Endothelial cell of umbilical vein (primary cell): ENCODE data around the gene AK5. TPM values are rescaled to one million over a fixed set of nuclear protein-coding genes. Genes with fewer than 3 reads are reported as not detected.
A peak's percentile ranks its signal among the peaks of the same experiment; 100 is the strongest.

Source experiments
- BruUV-seq: library from RNA; stranded (reverse); fragments of 400-500 nt; replicated peaks from 2 replicates; lab custom pipeline; 2021; lab: Mats Ljungman, UMichigan
- CTCF ChIA-PET: fragments of 300-600, 350-600 bp; sonication (Branson Sonifier 250); formaldehyde crosslinking; loops from one replicate; lab custom pipeline; 2021; ENCODE audit warnings: antibody characterized with exemption, inconsistent platforms; lab: Charles Lee
- POLR2A ChIA-PET: fragments of 300-600, 350-600 bp; sonication (Branson Sonifier 250); formaldehyde crosslinking; loops from one replicate; lab custom pipeline; 2021; ENCODE audit warnings: antibody characterized with exemption, inconsistent platforms; lab: Charles Lee
- DNase-seq: peaks from one replicate; pipeline ENCODE4 v3.0.0-alpha.2; 2011; ENCODE audit warnings: low read depth, low spot score
- FAIRE-seq: peaks from 2 replicates; lab custom pipeline; 2011; peaks lifted over from hg19 to GRCh38; lab: Jason Lieb, UNC
- H2AFZ ChIP-seq: 2 replicates; pipeline ENCODE4 v1.6.0; 2012; ENCODE audit warnings: low read depth, low read length, control low read depth, inconsistent platforms
- H3K27ac ChIP-seq: 2 replicates; pipeline ENCODE4 v1.5.1; 2011; ENCODE audit warnings: low read depth, mild to moderate bottlenecking, control low read depth, low read length, moderate library complexity; ENCODE audit not compliant: insufficient read depth
- H3K27me3 ChIP-seq, 2 experiments: 2 replicates each; pipeline versions ENCODE4 v1.6.0 to v1.6.1; 2011; ENCODE audit warnings: low read length in 2 of 2, mixed read lengths in 1 of 2; ENCODE audit not compliant: control insufficient read depth in 2 of 2, insufficient read depth in 2 of 2
- H3K36me3 ChIP-seq, 2 experiments: 2 replicates in 1 of 2; 3 replicates in 1 of 2; pipeline ENCODE4 v1.5.1; 2011; ENCODE audit warnings: low read length in 2 of 2, mild to moderate bottlenecking in 1 of 2, moderate library complexity in 1 of 2; ENCODE audit not compliant: control insufficient read depth in 2 of 2, insufficient read depth in 2 of 2; ENCODE audit errors: extremely low read depth in 1 of 2
- H3K4me1 ChIP-seq: 3 replicates; pipeline ENCODE4 v1.5.1; 2011; ENCODE audit warnings: mild to moderate bottlenecking, low read length; ENCODE audit not compliant: control insufficient read depth, insufficient read depth; ENCODE audit errors: extremely low read depth
- H3K4me2 ChIP-seq: 2 replicates; pipeline ENCODE4 v1.6.1; 2011; ENCODE audit warnings: low read length, control low read depth, mixed read lengths; ENCODE audit not compliant: insufficient read depth
- H3K4me3 ChIP-seq, 3 experiments: fragments of 200-600 bp in 1 of 3; sonication (generic), shearing (Covaris generic) in 1 of 3; replicated peaks in 1 of 3; 2 replicates each; pipeline ENCODE4 v1.5.1; 2011 to 2016; ENCODE audit warnings: control low read depth in 3 of 3, low read length in 3 of 3, mild to moderate bottlenecking in 2 of 3, inconsistent platforms in 1 of 3, low read depth in 1 of 3, moderate library complexity in 1 of 3; ENCODE audit not compliant: insufficient read depth in 1 of 3
- H3K79me2 ChIP-seq: 2 replicates; pipeline ENCODE4 v1.6.0; 2012; ENCODE audit warnings: low read length, inconsistent platforms; ENCODE audit not compliant: control insufficient read depth, insufficient read depth
- H3K9ac ChIP-seq: replicated peaks from 2 replicates; pipeline ENCODE3; 2011; ENCODE audit warnings: low read length, control low read depth; ENCODE audit not compliant: insufficient read depth; ENCODE audit errors: extremely low read depth
- H3K9me1 ChIP-seq: replicated peaks from 3 replicates; pipeline ENCODE4 v1.6.0; 2011; ENCODE audit warnings: mild to moderate bottlenecking, low read length; ENCODE audit not compliant: control insufficient read depth, insufficient read depth; ENCODE audit errors: extremely low read depth
- H3K9me3 ChIP-seq: replicated peaks from 2 replicates; pipeline ENCODE4 v1.5.1; 2012; ENCODE audit warnings: low read length, inconsistent platforms; ENCODE audit not compliant: control insufficient read depth, insufficient read depth
- H4K20me1 ChIP-seq: replicated peaks from 2 replicates; pipeline ENCODE3; 2011; ENCODE audit warnings: mild to moderate bottlenecking, low read length; ENCODE audit not compliant: control insufficient read depth, insufficient read depth; ENCODE audit errors: extremely low read depth
- EZH2 ChIP-seq: IDR thresholded peaks from 2 replicates; pipeline ENCODE4 v1.6.1; 2012; ENCODE audit warnings: borderline replicate concordance, low read depth, mild to moderate bottlenecking, moderate library complexity, low read length, inconsistent platforms; ENCODE audit not compliant: severe bottlenecking
- FOS ChIP-seq: IDR thresholded peaks from 2 replicates; pipeline ENCODE4 v1.6.1; 2011; ENCODE audit warnings: mild to moderate bottlenecking, low read length, moderate library complexity, borderline replicate concordance; ENCODE audit not compliant: insufficient read depth
- GATA2 ChIP-seq: IDR thresholded peaks from 2 replicates; pipeline ENCODE4 v1.7.0; 2011; ENCODE audit warnings: low read depth, mild to moderate bottlenecking, moderate library complexity, mixed read lengths, low read length; ENCODE audit not compliant: insufficient read length, insufficient read depth
- JUN ChIP-seq: IDR thresholded peaks from 2 replicates; pipeline ENCODE4 v1.6.1; 2011; ENCODE audit warnings: borderline replicate concordance, low read depth; ENCODE audit not compliant: insufficient read length, insufficient read depth
- MAX ChIP-seq: IDR thresholded peaks from 2 replicates; pipeline ENCODE4 v1.6.1; 2011; ENCODE audit not compliant: insufficient read depth, insufficient read length
- MYC ChIP-seq: IDR thresholded peaks from one replicate; pipeline ENCODE4 v1.6.1; 2011; ENCODE audit warnings: mild to moderate bottlenecking, low read depth, low read length
- POLR2A ChIP-seq: IDR thresholded peaks from 2 replicates; pipeline ENCODE4 v1.6.1; 2012; ENCODE audit warnings: low read depth, mild to moderate bottlenecking, control low read depth, low read length
- POLR2AphosphoS5 ChIP-seq: IDR thresholded peaks from 2 replicates; pipeline ENCODE4 v1.6.1; 2012; ENCODE audit warnings: low read depth, mild to moderate bottlenecking, control low read depth, low read length, moderate library complexity; ENCODE audit not compliant: insufficient read depth
- dilution Hi-C: fragments of 300-500 bp; cut with MboI; formaldehyde crosslinking; loops from one replicate; pipeline ENCODE4 v1.15.0; 2019; ENCODE audit warnings: low sequenced_read_pairs; ENCODE audit not compliant: extremely low pct_ligation_motif_present
- intact Hi-C: fragments of 100-400 bp; cut with micrococcal nuclease; formaldehyde crosslinking; loops from one replicate; pipeline ENCODE4 v1.10.0; 2022
- polyA plus RNA-seq, 4 experiments: library from polyadenylated mRNA; depleted of rRNA in 3 of 4; stranded (reverse) in 3 of 4; unstranded in 1 of 4; fragments of >200 nt; gene quantifications; 2 replicates each; pipeline versions ENCODE4 v1.2.1 to v1.2.3, GENCODE V29; 2011 to 2012; ENCODE audit warnings: missing spikeins in 1 of 4
- total RNA-seq: library from RNA; stranded (reverse); gene quantifications from 2 replicates; pipeline ENCODE4 v1.2.3, GENCODE V29; 2021
- TF ChIP-seq, protein P1 (sequence below), 2 donors: IDR thresholded peaks; 1 replicate in 1 of 2; 2 replicates in 1 of 2; pipeline ENCODE4 v1.5.1; 2011; ENCODE audit warnings: low read length in 2 of 2, mild to moderate bottlenecking in 2 of 2, moderate library complexity in 2 of 2, control low read depth in 1 of 2, inconsistent platforms in 1 of 2, low read depth in 1 of 2; ENCODE audit not compliant: insufficient read depth in 1 of 2; ENCODE audit errors: extremely low read depth in 1 of 2

The AK5 gene
- total and polyA plus RNA-seq, 2 donors (not counting 3 experiments of a cell fraction or from before 2014, with no cell fraction given): 5.0 to 7.5 TPM

DNA sequence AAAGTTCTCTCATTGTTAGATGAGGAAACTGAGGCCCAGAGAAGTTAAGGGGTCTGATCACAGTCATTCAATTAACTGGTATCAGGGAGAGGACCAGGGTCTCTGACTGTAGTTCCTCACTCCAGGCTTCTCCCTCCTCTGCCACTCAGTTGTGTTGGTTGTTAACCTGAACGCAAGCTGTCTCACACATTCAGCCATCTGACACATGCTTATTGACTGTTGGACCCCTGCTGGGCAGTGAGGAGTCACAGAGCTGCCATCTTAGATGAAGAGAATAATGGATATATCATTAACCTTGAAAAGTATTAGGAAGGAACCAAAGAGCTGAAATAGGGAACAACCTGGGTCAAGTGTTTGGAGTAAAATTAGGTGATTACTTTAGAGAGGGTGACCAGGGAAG is 205.8 kb downstream of the AK5 start:
- CTCF ChIA-PET: no interaction called here
- Histone ChIP-seq H3K9me3 (no peaks in the 10 kb centered on the region), H3K27ac (no peak overlapping the region), H3K9ac (no peak overlapping the region), H3K4me2 (no peak overlapping the region), H4K20me1 (no peaks in the 10 kb centered on the region), H3K27me3 (no peaks in the 10 kb centered on the region), H2AFZ (peak overlapping the region; percentile 37), H3K36me3 (no peaks in the 10 kb centered on the region), H3K4me3 (no peak overlapping the region), H3K79me2 (no peaks in the 10 kb centered on the region), H3K4me1 (no peaks in the 10 kb centered on the region), H3K9me1 (no peaks in the 10 kb centered on the region)
- POLR2A ChIA-PET: no interaction called here
- intact Hi-C loops (no loop called here), dilution Hi-C loops (no loop called here)
- BruUV-seq: no TSS peak
- no peak for FAIRE-seq
- TF ChIP-seq POLR2AphosphoS5 (no peak), MYC (no peak), JUN (no peak)
- no peak for DNase-seq

- Histone ChIP-seq H3K9ac (no peak overlapping the region), H3K4me2 (no peak overlapping the region), H3K27ac (no peak overlapping the region), H3K36me3 (no peaks in the 10 kb centered on the region), H3K9me3 (no peaks in the 10 kb centered on the region), H3K27me3 (no peaks in the 10 kb centered on the region), H3K4me3 (no peak overlapping the region), H3K79me2 (no peaks in the 10 kb centered on the region), H2AFZ (no peak overlapping the region), H3K4me1 (no peaks in the 10 kb centered on the region), H4K20me1 (no peaks in the 10 kb centered on the region), H3K9me1 (no peaks in the 10 kb centered on the region)
- intact Hi-C loops (no loop called here), dilution Hi-C loops (no loop called here)
- ChIA-PET POLR2A (no interaction called here), CTCF (interaction anchor here (0.7 to 1.0 kb wide), 2 partner anchors 14 to 46 kb away, joined by 3 read pairs; no protein-coding TSS in a partner anchor)
- DNase-seq (no peak), FAIRE-seq (no peak)
- BruUV-seq: no TSS peak
- TF ChIP-seq EZH2: no peak
- no peak for TF ChIP-seq JUN
- TF ChIP-seq POLR2AphosphoS5: no peak
- no peak for TF ChIP-seq MYC
- TF ChIP-seq MAX: no peak
- TF ChIP-seq, protein P1, sequence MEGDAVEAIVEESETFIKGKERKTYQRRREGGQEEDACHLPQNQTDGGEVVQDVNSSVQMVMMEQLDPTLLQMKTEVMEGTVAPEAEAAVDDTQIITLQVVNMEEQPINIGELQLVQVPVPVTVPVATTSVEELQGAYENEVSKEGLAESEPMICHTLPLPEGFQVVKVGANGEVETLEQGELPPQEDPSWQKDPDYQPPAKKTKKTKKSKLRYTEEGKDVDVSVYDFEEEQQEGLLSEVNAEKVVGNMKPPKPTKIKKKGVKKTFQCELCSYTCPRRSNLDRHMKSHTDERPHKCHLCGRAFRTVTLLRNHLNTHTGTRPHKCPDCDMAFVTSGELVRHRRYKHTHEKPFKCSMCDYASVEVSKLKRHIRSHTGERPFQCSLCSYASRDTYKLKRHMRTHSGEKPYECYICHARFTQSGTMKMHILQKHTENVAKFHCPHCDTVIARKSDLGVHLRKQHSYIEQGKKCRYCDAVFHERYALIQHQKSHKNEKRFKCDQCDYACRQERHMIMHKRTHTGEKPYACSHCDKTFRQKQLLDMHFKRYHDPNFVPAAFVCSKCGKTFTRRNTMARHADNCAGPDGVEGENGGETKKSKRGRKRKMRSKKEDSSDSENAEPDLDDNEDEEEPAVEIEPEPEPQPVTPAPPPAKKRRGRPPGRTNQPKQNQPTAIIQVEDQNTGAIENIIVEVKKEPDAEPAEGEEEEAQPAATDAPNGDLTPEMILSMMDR (IDR thresholded peaks at IDR 0.05; ENCODE audit: extremely low read depth in 1 of 2, insufficient read depth in 1 of 2, low read depth in 1 of 2, low read length in 2 of 2): no peak
- no peak for TF ChIP-seq GATA2
- TF ChIP-seq POLR2A: no peak
- no peak for TF ChIP-seq FOS
Observed at GRCh38 chr1:77489910-77490309, 208.1 kb downstream of the AK5 start.
